ENCODE data around the gene SERPIND1. TPM values are rescaled to one million over a fixed set of nuclear protein-coding genes. Genes with fewer than 3 reads are reported as not detected.

SERPIND1 gene
- total and polyA plus RNA-seq, 2 of the 8 experiments (the other 6 are each of a cell fraction or from before 2014, with no cell fraction given) = not detected

- TF ChIP-seq, protein P1, sequence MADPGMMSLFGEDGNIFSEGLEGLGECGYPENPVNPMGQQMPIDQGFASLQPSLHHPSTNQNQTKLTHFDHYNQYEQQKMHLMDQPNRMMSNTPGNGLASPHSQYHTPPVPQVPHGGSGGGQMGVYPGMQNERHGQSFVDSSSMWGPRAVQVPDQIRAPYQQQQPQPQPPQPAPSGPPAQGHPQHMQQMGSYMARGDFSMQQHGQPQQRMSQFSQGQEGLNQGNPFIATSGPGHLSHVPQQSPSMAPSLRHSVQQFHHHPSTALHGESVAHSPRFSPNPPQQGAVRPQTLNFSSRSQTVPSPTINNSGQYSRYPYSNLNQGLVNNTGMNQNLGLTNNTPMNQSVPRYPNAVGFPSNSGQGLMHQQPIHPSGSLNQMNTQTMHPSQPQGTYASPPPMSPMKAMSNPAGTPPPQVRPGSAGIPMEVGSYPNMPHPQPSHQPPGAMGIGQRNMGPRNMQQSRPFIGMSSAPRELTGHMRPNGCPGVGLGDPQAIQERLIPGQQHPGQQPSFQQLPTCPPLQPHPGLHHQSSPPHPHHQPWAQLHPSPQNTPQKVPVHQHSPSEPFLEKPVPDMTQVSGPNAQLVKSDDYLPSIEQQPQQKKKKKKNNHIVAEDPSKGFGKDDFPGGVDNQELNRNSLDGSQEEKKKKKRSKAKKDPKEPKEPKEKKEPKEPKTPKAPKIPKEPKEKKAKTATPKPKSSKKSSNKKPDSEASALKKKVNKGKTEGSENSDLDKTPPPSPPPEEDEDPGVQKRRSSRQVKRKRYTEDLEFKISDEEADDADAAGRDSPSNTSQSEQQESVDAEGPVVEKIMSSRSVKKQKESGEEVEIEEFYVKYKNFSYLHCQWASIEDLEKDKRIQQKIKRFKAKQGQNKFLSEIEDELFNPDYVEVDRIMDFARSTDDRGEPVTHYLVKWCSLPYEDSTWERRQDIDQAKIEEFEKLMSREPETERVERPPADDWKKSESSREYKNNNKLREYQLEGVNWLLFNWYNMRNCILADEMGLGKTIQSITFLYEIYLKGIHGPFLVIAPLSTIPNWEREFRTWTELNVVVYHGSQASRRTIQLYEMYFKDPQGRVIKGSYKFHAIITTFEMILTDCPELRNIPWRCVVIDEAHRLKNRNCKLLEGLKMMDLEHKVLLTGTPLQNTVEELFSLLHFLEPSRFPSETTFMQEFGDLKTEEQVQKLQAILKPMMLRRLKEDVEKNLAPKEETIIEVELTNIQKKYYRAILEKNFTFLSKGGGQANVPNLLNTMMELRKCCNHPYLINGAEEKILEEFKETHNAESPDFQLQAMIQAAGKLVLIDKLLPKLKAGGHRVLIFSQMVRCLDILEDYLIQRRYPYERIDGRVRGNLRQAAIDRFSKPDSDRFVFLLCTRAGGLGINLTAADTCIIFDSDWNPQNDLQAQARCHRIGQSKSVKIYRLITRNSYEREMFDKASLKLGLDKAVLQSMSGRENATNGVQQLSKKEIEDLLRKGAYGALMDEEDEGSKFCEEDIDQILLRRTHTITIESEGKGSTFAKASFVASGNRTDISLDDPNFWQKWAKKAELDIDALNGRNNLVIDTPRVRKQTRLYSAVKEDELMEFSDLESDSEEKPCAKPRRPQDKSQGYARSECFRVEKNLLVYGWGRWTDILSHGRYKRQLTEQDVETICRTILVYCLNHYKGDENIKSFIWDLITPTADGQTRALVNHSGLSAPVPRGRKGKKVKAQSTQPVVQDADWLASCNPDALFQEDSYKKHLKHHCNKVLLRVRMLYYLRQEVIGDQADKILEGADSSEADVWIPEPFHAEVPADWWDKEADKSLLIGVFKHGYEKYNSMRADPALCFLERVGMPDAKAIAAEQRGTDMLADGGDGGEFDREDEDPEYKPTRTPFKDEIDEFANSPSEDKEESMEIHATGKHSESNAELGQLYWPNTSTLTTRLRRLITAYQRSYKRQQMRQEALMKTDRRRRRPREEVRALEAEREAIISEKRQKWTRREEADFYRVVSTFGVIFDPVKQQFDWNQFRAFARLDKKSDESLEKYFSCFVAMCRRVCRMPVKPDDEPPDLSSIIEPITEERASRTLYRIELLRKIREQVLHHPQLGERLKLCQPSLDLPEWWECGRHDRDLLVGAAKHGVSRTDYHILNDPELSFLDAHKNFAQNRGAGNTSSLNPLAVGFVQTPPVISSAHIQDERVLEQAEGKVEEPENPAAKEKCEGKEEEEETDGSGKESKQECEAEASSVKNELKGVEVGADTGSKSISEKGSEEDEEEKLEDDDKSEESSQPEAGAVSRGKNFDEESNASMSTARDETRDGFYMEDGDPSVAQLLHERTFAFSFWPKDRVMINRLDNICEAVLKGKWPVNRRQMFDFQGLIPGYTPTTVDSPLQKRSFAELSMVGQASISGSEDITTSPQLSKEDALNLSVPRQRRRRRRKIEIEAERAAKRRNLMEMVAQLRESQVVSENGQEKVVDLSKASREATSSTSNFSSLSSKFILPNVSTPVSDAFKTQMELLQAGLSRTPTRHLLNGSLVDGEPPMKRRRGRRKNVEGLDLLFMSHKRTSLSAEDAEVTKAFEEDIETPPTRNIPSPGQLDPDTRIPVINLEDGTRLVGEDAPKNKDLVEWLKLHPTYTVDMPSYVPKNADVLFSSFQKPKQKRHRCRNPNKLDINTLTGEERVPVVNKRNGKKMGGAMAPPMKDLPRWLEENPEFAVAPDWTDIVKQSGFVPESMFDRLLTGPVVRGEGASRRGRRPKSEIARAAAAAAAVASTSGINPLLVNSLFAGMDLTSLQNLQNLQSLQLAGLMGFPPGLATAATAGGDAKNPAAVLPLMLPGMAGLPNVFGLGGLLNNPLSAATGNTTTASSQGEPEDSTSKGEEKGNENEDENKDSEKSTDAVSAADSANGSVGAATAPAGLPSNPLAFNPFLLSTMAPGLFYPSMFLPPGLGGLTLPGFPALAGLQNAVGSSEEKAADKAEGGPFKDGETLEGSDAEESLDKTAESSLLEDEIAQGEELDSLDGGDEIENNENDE (IDR thresholded peaks at IDR 0.05; ENCODE audit: insufficient replicate concordance, low read length) = no peak
Observed at GRCh38 chr22:20758688-20759087, 15.2 kb upstream of the SERPIND1 start (continued).

Measured in H1 (cell line).